22Rv1 (cell line): ENCODE results near the gene UTP3.
"Not testable (repeated sequence)": the region's sequence is repeated elsewhere in the genome, so short reads cannot be mapped to it uniquely, and the experiment has no call there.

Source experiments
- H3K27ac ChIP-seq: fragments of 450-650 bp; 2 replicates; pipeline ENCODE4 v1.5.1; 2017
- ZFX ChIP-seq: fragments of 450-650 bp; IDR thresholded peaks from 2 replicates; pipeline ENCODE4 v1.6.1; 2017; ENCODE audit warnings: antibody characterized with exemption, borderline replicate concordance
- TF ChIP-seq, protein P1 (sequence below): fragments of 450-650 bp; IDR thresholded peaks from 2 replicates; pipeline ENCODE4 v1.5.1; 2017; ENCODE audit warnings: mild to moderate bottlenecking

Gene UTP3

DNA sequence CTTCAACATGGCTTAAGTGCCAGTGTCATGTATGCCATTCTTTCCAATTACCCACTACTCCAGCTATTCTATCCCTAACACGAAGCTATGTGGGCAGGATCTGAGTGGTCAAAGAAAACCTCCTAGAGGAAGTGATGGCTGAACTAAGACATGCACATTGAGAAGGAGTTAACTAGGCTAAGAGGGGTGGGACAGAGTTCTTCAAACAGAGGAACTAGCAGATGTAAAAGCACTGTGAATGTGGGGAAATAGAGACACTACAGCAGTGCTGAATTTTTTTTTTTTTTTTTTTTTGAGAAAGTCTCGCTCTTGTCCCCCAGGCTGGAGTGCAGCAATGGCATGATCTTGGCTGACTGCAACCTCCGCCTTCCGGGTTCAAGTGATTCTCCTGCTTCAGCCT is 28.2 kb upstream of the UTP3 start:
- TF ChIP-seq ZFX, result no peak
- TF ChIP-seq, protein P1, sequence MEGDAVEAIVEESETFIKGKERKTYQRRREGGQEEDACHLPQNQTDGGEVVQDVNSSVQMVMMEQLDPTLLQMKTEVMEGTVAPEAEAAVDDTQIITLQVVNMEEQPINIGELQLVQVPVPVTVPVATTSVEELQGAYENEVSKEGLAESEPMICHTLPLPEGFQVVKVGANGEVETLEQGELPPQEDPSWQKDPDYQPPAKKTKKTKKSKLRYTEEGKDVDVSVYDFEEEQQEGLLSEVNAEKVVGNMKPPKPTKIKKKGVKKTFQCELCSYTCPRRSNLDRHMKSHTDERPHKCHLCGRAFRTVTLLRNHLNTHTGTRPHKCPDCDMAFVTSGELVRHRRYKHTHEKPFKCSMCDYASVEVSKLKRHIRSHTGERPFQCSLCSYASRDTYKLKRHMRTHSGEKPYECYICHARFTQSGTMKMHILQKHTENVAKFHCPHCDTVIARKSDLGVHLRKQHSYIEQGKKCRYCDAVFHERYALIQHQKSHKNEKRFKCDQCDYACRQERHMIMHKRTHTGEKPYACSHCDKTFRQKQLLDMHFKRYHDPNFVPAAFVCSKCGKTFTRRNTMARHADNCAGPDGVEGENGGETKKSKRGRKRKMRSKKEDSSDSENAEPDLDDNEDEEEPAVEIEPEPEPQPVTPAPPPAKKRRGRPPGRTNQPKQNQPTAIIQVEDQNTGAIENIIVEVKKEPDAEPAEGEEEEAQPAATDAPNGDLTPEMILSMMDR, result no peak
- H3K27ac ChIP-seq, result no peak overlapping the region

DNA sequence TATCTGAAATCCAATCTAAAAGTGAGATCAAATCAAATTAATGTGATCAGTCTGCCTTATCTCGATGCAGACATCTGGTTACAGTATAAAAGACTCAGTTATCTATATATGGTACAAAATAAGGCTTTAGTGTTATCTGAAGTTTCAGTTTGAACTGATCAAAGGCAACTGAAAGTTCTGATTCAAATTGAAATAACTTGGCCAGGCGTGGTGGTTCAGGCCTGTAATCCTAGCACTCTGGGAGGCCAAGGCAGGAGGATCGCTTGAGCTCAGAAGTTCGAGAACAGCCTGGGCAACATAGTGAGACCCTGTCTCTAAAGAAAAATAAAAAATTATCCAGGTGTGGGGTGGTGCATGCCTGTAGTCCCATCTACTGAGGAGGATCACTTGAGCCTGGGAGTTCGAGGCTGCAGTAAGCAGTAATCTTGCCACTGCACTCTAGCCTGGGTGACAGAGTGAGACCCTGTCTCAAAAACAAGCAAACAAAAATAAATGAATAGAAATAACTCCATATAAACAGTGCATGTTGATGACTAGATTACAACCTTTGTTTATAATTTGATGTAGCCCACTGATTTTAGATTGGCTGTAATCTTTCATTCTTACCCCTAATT is 26.9 kb upstream of the UTP3 start:
- not testable (repeated sequence) for H3K27ac ChIP-seq

DNA sequence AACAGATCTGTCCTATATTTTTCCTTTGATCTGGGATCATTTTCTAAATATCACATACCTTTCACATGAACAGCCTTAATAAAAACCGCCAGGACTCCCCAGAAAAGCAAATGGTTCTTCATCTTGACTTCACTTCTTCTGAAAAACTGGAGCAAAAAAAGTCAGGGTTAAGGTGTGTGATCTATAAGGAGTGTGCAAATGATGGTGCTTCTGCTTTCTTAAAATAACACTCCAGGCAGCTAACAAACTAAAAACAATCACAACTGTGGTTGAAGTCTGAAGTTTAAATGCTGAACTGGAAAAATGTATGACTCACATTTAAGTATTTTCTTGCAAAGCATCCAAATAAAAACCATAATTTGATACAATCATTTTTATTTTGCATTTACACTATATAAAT is 22.0 kb upstream of the UTP3 start, which contains the start of gene JCHAIN:
Gene JCHAIN, minus strand, starts transcription at position 140 of the 400 bp plus-strand sequence. Its CDS starts 18 bp downstream, at position 122.
- no peak within 1 kb of the TSS for H3K27ac ChIP-seq
- no peak for TF ChIP-seq ZFX
- TF ChIP-seq, protein P1, result no peak

DNA sequence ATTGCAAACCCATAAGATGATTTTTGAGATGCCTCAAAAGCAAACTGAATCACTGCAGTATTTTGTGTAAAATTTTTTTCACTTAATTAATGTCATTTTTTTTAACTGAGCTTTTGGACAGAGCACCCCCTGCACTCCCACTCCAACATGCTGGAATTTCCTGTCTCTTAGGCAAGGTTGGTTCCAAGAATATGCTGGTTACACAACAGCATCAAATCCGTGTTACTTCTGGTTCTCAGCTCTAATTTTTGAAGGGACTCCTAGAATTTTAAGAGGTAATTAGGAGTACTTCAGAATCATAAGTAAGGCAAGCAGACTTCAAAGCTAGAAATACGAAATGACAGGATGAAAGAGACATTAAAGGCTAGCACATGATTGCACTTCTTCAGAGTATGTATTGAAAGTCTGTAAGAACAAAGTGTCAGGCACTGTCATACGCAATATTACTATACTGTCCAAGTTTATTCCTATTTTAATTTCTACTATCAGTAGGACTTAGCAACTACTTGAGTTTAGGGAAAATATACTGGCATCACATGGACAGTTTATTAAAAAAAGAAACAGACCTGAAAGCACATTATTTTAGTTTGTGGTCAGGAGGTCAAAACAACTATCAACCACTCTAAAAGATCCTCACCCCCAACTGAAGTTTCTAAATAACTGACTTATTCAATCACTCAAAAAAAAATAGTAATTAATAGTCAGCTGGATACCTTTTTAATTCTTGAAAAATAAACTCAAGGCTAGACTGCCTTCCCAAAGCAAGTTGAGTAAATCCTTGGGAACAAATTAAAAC is 20.4 kb upstream of the UTP3 start:
- no peak overlapping the region for H3K27ac ChIP-seq
- no peak for TF ChIP-seq ZFX
- TF ChIP-seq, protein P1, result no peak

DNA sequence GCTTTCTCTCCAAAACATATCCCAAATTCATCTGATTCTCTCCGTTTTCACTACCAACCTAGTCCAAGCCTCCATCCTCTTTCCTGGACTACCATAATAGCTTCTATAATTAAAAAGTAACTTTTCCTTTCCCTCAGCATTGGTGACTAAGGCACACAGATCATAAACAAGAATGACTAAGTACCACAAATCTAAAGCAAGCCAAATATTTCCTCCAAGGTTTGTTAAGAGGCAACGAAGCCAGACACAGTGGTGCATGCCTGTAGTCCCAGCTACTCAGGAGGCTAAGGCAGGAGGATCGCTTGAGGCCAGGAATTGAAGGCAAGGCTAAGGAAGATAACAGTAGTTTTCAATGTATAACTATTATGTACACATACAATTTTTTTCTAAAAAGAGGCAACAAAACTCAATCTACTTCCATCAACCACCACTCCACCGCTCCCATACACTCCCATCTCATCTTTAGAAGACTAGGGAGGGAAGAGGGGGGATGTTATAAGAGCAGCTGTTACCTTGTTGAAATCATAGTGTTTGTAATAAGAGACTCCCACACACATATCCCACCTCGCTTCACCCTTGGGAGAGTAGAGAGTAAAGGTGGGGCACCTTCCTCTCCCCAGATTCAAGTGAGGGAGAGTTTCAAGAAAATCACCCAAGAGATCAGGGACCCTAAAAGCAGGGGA is 17.9 kb upstream of the UTP3 start:
- H3K27ac ChIP-seq, result no peak overlapping the region
- TF ChIP-seq, protein P1, result no peak
- TF ChIP-seq ZFX, result no peak

DNA sequence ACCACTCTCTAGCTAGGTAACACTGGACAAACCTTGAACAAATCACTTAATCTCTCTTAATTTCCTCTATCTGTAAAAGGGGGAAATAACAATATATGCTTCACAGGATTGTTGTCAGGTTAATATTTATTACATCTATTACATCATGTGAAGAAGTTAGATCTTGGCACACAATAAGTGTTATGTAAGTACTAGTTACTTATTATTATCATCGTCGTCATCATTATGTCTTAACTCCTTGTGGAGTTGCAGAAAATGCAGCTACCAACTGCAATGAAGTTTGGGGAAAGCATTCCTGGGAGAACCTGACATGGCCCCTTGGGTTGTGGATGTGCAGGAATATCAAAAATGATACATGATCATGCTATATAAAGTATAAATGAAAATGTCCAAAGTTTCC is 17.2 kb upstream of the UTP3 start:
- TF ChIP-seq, protein P1, result no peak
- TF ChIP-seq ZFX, result no peak
- no peak overlapping the region for H3K27ac ChIP-seq

DNA sequence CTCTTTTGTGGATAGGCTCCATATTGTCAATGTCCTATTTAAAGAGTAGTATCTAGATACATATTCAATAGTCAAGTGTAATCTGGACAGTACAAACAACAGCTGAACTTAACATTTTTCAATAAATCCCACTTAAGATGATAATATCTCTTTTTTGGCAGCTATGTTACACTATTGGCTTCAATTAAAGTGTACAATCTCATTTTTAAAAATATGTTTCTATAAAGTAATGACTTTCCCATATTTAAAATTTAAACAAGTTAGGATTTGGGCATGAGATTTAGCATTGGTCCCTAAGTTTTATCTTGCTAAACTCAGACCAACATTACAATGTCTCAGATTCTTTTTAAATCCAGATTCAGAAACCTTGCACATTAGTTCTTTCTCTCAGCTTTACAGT is 14.1 kb upstream of the UTP3 start:
- TF ChIP-seq ZFX, result no peak
- TF ChIP-seq, protein P1, result no peak
- no peak overlapping the region for H3K27ac ChIP-seq
